Activated CD8-positive, alpha-beta memory T cell treated with anti-CD3 and anti-CD28 coated beads for 1 hour (primary cell): ENCODE data around the gene CFAP126.
"Not testable (repeated sequence)": the region's sequence is repeated elsewhere in the genome, so short reads cannot be mapped to it uniquely, and the experiment has no call there.

Experiments used
- DNase-seq, 2 donors: peaks; one replicate each; pipeline ENCODE4 v3.0.0-alpha.2; 2020; ENCODE audit warnings: low read depth in 1 of 2; ENCODE audit errors: extremely low read depth in 1 of 2

Gene CFAP126

GRCh38 chr1:161367684-161368400, at the start of gene CFAP126:
Gene CFAP126 (minus strand): TSS chr1:161367876. CDS start chr1:161367868, 8 bp downstream.
- DNase-seq = no peak

- not testable (repeated sequence) for DNase-seq
Measured at GRCh38 chr1:161413050-161413449, 45.4 kb upstream of the CFAP126 start.

DNA sequence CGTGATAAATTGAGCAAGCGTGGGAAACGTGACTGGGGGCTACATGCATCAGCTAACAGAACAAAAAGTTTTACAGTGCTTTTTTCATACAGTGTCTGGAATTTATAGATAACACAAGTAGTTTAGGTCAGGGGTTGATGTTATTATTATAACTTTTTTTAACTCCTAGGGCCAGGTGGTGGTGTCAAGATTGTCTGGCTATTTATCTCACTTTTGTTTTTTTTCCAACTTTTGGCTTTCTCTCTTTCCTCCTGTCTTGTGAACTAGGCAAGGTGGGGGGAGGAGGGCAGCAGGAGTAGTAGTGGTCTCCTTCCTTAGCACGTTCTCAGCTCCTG, 42.9 kb upstream of the CFAP126 start:
- DNase-seq = not testable (repeated sequence)

- DNase-seq = not testable (repeated sequence)
Measured at GRCh38 chr1:161409848-161410635, 42.4 kb upstream of the CFAP126 start.

DNA sequence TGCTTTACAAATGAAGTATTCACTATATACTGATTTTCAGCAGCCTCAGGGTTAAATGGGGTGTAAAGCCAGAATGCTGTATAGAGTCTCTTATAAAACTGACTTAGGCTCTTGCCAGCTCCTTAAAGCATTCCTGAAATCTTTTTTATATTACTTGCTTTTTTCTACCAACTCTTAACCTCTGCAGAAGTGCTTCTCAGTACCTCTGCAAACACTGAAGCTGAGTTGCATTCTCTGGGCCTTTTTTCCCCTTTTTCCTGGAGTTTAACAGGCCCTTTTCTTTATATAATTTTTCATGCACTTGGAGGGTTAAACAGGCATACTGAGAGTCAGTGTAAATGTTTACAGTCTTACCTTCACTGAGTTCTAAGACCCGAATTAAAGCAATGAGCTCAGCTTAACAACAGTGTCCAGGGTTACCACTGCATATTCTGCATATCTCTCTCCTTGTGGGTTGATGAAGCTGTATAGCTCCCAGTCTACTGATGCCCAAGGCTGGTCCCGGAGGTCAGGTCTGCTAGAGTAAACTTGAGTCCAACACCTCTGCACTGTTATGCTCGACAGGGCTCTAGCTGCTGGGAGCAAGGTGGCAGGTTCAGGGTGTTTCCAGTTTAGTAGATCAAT, 40.9 kb upstream of the CFAP126 start:
- DNase-seq = no peak

GRCh38 chr1:161407451-161407985, 39.8 kb upstream of the CFAP126 start:
- no peak for DNase-seq

DNA sequence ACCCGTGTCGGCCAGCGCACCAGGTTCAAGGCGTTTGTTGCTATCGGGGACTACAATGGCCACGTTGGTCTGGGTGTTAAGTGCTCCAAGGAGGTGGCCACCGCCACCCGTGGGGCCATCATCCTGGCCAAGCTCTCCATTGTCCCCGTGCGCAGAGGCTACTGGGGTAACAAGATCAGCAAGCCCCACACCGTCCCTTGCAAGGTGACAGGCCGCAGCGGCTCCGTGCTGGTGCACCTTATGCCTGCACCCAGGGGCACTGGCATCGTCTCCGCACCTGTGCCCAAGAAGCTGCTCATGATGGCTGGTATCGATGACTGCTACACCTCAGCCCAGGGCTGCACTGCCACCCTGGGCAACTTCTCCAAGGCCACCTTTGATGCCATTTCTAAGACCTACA, 38.9 kb upstream of the CFAP126 start:
- DNase-seq = not testable (repeated sequence)

- DNase-seq = no peak
Measured at GRCh38 chr1:161404051-161404597, 36.4 kb upstream of the CFAP126 start.

DNA sequence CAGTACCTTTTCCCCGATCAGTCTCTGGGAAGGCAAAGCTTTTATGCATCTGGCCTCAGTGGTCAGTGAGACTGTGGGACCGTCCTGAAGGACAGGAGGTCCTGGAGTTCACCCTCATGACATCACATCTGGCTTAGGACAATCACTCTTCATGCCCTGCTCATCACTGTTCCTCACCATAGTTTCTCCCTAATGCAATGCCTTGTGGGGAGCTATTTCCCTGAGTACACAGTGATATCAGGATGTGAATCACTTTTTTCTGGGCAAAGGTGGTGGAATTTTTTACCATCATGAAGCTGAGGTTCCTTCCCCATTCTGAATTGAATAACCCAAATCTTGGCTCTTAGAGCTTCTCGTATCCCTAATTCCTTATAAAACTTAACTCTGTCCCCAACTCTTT, 34.8 kb upstream of the CFAP126 start:
- DNase-seq = no peak

DNA sequence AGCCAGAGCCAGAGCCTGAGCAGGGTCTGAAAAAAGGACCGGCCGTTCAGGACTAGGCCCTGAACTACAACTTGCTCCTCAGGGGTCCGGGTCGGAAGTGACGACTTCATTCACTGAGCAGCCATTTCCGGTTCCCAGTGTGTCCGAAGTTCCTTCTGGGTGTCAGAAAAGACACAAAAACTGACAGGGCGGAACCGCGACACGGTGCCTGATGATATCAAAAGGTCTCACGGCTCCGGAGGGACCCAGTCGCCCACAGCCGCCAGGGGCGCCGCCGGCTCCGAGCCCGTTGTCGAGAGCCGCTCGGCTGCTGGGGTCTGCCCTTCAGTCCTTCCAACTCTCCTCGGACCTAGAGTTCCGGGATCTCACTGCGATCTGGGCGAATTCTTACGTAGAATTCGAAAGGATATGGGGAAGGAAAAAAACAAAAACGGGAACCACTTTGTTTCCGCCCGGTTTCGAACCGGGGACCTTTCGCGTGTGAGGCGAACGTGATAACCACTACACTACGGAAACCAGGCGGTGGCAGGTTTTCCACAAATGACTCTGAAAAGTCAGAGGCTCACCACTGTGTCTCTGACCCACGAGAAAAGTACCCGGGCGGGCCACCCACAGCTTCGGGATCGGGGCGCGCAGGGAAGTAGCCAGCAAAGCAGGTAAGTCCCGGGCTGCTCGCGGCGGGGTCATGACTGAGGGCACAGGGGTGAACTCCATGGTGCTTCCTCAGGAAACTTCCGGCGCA, 31.8 kb upstream of the CFAP126 start:
- DNase-seq = peak; percentile 78 to 88

DNA sequence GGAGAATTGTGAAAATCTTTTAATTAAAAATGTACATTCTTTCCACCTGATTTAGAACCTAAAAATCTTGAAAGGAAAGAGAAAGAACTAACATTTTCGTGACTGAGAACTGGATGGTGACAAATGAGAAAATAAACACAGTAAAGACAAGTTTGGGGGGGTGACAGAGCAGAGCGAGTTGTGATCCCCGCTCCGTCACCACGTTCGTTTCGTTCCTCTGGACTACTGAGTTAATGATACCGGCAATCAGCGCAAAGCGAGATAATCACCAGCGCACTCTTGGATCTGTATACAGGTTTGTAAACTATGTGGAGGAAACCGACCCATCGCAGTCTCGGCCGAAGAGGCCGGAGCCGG, 31.2 kb upstream of the CFAP126 start:
- DNase-seq = no peak

- DNase-seq = not testable (repeated sequence)
Measured at GRCh38 chr1:161397038-161397437, 29.4 kb upstream of the CFAP126 start.

GRCh38 chr1:161393151-161393550, 25.5 kb upstream of the CFAP126 start:
- no peak for DNase-seq

GRCh38 chr1:161391611-161392010, 23.9 kb upstream of the CFAP126 start:
- no peak for DNase-seq

DNA sequence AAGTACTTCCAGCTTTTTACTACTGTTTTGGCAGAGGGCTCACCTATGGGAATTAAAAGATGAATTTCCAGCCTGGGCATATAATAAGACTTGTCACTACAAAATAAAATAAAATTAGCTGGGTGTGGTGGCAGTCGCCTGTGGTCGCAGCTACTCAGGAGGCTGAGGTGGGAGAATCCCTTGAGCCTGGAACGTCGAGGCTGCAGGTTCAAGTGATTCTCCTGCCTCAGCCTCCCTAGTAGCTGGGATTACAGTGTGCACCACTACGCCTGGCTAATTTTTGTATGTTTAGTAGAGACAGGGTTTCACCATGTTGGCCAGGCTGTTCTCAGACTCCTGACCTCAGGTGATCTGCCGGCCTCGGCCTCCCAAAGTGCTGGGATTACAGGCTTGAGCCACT, 23.5 kb upstream of the CFAP126 start:
- DNase-seq = not testable (repeated sequence)

DNA sequence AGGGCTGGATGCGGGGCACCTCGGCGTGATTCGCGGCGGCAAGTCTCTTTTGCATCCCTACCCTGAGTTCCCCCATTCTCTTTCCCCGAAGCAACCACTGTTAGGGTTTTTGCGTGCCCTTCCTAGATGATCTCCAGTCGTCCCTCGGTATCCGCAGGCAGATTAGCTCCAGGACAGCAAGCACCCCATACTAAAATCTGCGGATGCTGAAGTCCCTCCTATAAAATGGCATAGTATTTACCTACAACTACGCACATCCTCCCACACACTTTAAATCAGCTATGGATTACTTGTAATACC, 22.8 kb upstream of the CFAP126 start:
- DNase-seq = no peak

- DNase-seq = peak; percentile 89 to 94
Measured at GRCh38 chr1:161389691-161390558, 22.2 kb upstream of the CFAP126 start.

DNA sequence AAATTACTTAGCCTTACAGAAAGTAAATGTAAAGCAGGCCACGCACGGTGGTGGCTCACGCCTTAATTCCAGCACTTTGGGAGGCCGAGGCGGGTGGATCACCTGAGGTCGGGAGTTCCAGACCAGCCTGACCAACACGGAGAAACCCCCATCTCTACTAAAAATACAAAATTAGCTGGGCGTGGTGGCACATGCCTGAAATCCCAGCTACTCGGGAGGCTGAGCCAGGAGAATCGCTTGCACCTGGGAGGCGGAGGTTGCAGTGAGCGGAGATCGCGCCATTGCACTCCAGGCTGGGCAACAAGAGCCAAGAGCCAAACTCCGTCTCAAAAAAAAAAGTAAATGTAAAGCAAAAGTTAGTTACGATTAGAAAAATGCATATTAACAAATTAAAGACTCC, 21.5 kb upstream of the CFAP126 start:
- DNase-seq = not testable (repeated sequence)

DNA sequence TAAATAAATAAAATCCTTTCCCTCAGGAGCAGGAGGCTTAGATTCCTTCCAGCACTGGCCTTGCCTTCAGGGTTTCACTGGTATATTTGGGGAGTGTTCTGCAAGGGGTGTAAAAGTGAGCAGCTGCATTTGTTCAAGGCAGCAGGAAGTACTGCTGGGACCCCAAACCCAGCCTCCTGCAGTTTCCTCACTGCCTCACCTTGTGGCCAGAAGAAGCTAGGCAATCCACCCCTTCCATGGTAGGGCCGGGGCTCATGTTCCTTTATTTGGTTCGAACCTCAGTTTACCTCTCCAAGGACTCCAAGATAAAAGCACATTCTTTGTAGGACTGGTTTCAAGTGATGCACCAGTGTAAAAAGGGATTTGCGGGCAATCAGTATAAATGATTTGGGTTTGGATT, 21.0 kb upstream of the CFAP126 start:
- no peak for DNase-seq
